Head of caudate nucleus (tissue), 42 donors: ENCODE measurements around the gene PSMD13.

Experiments used
- DNase-seq, 42 donors: peaks; one replicate each; pipeline versions ENCODE4 v3.0.0 to v3.0.0-alpha.2; 2020 to 2021; ENCODE audit warnings: mixed read lengths in 7 of 42
- intact Hi-C: fragments of 100-400 bp; cut with DNase I; formaldehyde crosslinking; loops from one replicate; pipeline ENCODE4 v1.15.0; 2022

Gene PSMD13

GRCh38 chr11:290621-291231 is 54.0 kb downstream of the PSMD13 start:
- no peak for DNase-seq
- intact Hi-C loops = no loop called here

- intact Hi-C loops = no loop called here
- DNase-seq = no peak
Measured at GRCh38 chr11:291281-292210, 54.8 kb downstream of the PSMD13 start.

- no peak for DNase-seq
- intact Hi-C loops = no loop called here
Measured at GRCh38 chr11:292211-293121, 55.7 kb downstream of the PSMD13 start.

GRCh38 chr11:293271-293851 is 56.6 kb downstream of the PSMD13 start:
- intact Hi-C loops = no loop called here
- DNase-seq = no peak

- DNase-seq = no peak
- intact Hi-C loops = no loop called here
Measured at GRCh38 chr11:293852-294661, 57.3 kb downstream of the PSMD13 start.

- DNase-seq = no peak
- intact Hi-C loops = no loop called here
Measured at GRCh38 chr11:294780-295179, 58.0 kb downstream of the PSMD13 start.

GRCh38 chr11:295351-296170 is 58.8 kb downstream of the PSMD13 start:
- no peak for DNase-seq
- intact Hi-C loops = no loop called here

GRCh38 chr11:296171-297050 is 59.6 kb downstream of the PSMD13 start:
- no peak for DNase-seq
- intact Hi-C loops = no loop called here

- intact Hi-C loops = no loop called here
- DNase-seq = no peak
Measured at GRCh38 chr11:297051-297585, 60.3 kb downstream of the PSMD13 start.

GRCh38 chr11:297586-298405 is 61.0 kb downstream of the PSMD13 start:
- DNase-seq = no peak

GRCh38 chr11:298406-299065 is 61.8 kb downstream of the PSMD13 start:
- no peak for DNase-seq
- intact Hi-C loops = no loop called here

More at GRCh38 chr11:297586-298405, 61.0 kb downstream of the PSMD13 start:
- intact Hi-C loops = no loop called here

GRCh38 chr11:299081-299891 is 62.5 kb downstream of the PSMD13 start, which contains the start of gene IFITM5:
Gene IFITM5, minus strand, starts transcription at chr11:299526. Its CDS starts 36 bp downstream, at chr11:299490.
- intact Hi-C loops = no loop called here
- no peak for DNase-seq

- intact Hi-C loops = loop anchor here (10.0 kb wide), 1 partner anchor 55 kb away; no protein-coding TSS in a partner anchor
- peak in 1 of 42 donors; percentile 20 for DNase-seq
Measured at GRCh38 chr11:299951-300735, 63.4 kb downstream of the PSMD13 start.
